ENCODE data around the gene MPHOSPH9.

- TF ChIP-seq CTCF (IDR thresholded peaks at IDR 0.05) (no peak), POLR2A (IDR thresholded peaks at IDR 0.05; ENCODE audit: low read depth) (no peak), EP300 (IDR thresholded peaks at IDR 0.05) (no peak), POLR2AphosphoS5 (IDR thresholded peaks at IDR 0.05) (no peak)
Measured at GRCh38 chr12:123109319-123109772, 123.6 kb downstream of the MPHOSPH9 start.
